HepG2 (cell line): ENCODE data around the gene TUBB3. TPM values are rescaled to one million over a fixed set of nuclear protein-coding genes. Genes with fewer than 3 reads are reported as not detected.

Source experiments
- ATAC-seq: fragments of 200-7000 bp; cut with Tn5 transposase; 3 replicates; pipeline ENCODE4 v1.9.1; 2020; ENCODE audit warnings: mild to moderate bottlenecking, moderate library complexity
- BruUV-seq: library from RNA; stranded (reverse); fragments of 400-500 nt; replicated peaks from 2 replicates; lab custom pipeline; 2021; lab: Mats Ljungman, UMichigan
- CTCF ChIA-PET: fragments of 300-600 bp; formaldehyde crosslinking; extraction: SDS; loops from one replicate; lab custom pipeline; 2021; ENCODE audit warnings: low total read pairs, inconsistent platforms, low intra/inter-chr PET ratio; lab: Yijun Ruan, JAX
- POLR2A ChIA-PET: fragments of 350-600 bp; sonication (Branson Sonifier 250); formaldehyde crosslinking; loops from one replicate; lab custom pipeline; 2020; ENCODE audit warnings: antibody characterized with exemption, inconsistent platforms; lab: Yijun Ruan, JAX
- DNase-seq: peaks from one replicate; pipeline ENCODE4 v3.0.0-alpha.2; 2015; ENCODE audit warnings: low spot score
- FAIRE-seq: peaks from 3 replicates; lab custom pipeline; 2011; peaks lifted over from hg19 to GRCh38; lab: Jason Lieb, UNC
- H2AFZ ChIP-seq: one replicate; pipeline ENCODE4 v1.6.1; 2011; ENCODE audit warnings: low read length, inconsistent platforms
- H3K27ac ChIP-seq: fragments of 300-600 bp; 3 replicates; pipeline ENCODE4 v1.8.0; 2011; ENCODE audit warnings: mixed run types, mild to moderate bottlenecking, mixed read lengths, low read length, inconsistent platforms; ENCODE audit not compliant: insufficient read depth; ENCODE audit errors: extremely low read length
- H3K27me3 ChIP-seq, 2 experiments: fragments of 200-600 bp in 1 of 2; 2 replicates in 1 of 2; 3 replicates in 1 of 2; pipeline versions ENCODE4 v1.6.0 to v1.8.0; 2011; ENCODE audit warnings: low read length in 2 of 2, mild to moderate bottlenecking in 2 of 2, moderate library complexity in 2 of 2, inconsistent platforms in 1 of 2; ENCODE audit not compliant: insufficient read depth in 2 of 2, control insufficient read depth in 1 of 2
- H3K36me3 ChIP-seq, 2 experiments: fragments of 200-600 bp in 1 of 2; replicated peaks in 1 of 2; 2 replicates in 1 of 2; 3 replicates in 1 of 2; pipeline versions ENCODE4 v1.5.1 to v1.8.0; 2011; ENCODE audit warnings: low read length in 2 of 2, inconsistent platforms in 1 of 2; ENCODE audit not compliant: insufficient read depth in 2 of 2, control insufficient read depth in 1 of 2
- H3K4me1 ChIP-seq: 2 replicates; pipeline ENCODE4 v1.5.1; 2012; ENCODE audit warnings: low read length, inconsistent platforms; ENCODE audit not compliant: insufficient read depth
- H3K4me2 ChIP-seq: 2 replicates; pipeline ENCODE4 v1.6.0; 2011; ENCODE audit warnings: low read depth, low read length, inconsistent platforms
- H3K4me3 ChIP-seq, 3 experiments: fragments of 200-600 bp in 1 of 3; sonication (generic), shearing (Covaris generic) in 1 of 3; replicated peaks in 1 of 3; 2 replicates each; pipeline ENCODE4 v1.5.1; 2011 to 2016; ENCODE audit warnings: low read length in 3 of 3, inconsistent platforms in 2 of 3, low read depth in 2 of 3, mild to moderate bottlenecking in 2 of 3, control low read depth in 1 of 3, mixed read lengths in 1 of 3; ENCODE audit not compliant: insufficient read depth in 1 of 3
- H3K79me2 ChIP-seq: one replicate; pipeline ENCODE4 v1.6.1; 2011; ENCODE audit warnings: low read length, inconsistent platforms; ENCODE audit not compliant: insufficient read depth
- H3K9ac ChIP-seq: 2 replicates; pipeline ENCODE4 v1.6.0; 2011; ENCODE audit warnings: mild to moderate bottlenecking, low read depth, low read length, inconsistent platforms; ENCODE audit not compliant: insufficient read depth
- H3K9me3 ChIP-seq: 2 replicates; pipeline ENCODE4 v1.5.1; 2012; ENCODE audit warnings: mild to moderate bottlenecking, low read length
- H4K20me1 ChIP-seq: 2 replicates; pipeline ENCODE4 v1.6.0; 2011; ENCODE audit warnings: inconsistent platforms, mild to moderate bottlenecking, low read length, moderate library complexity; ENCODE audit not compliant: insufficient read depth
- AKAP8 ChIP-seq: sonication (generic); formaldehyde crosslinking; IDR thresholded peaks from 2 replicates; pipeline ENCODE4 v1.5.1; 2020; ENCODE audit warnings: mild to moderate bottlenecking, missing genetic modification reagents
- ATRX ChIP-seq: sonication (generic); formaldehyde crosslinking; IDR thresholded peaks from 2 replicates; pipeline ENCODE4 v1.4.0; 2020; ENCODE audit warnings: missing genetic modification reagents, borderline replicate concordance
- CAMTA2 ChIP-seq: sonication (generic); formaldehyde crosslinking; IDR thresholded peaks from 2 replicates; pipeline ENCODE4 v1.4.0; 2020; ENCODE audit warnings: mild to moderate bottlenecking, missing genetic modification reagents, borderline replicate concordance
- HDAC6 ChIP-seq: fragments of 200-600 bp; sonication (generic); IDR thresholded peaks from 2 replicates; pipeline ENCODE4 v1.7.0; 2017; ENCODE audit warnings: mild to moderate bottlenecking, antibody characterized with exemption, low read length, low read depth
- HNRNPH1 ChIP-seq: fragments of 200-400 bp; formaldehyde crosslinking; optimal IDR thresholded peaks from 2 replicates; pipeline ENCODE3; 2017; ENCODE audit warnings: mild to moderate bottlenecking, low read depth, low read length
- KDM1A ChIP-seq: IDR thresholded peaks from 2 replicates; pipeline ENCODE4 v1.6.1; 2016; ENCODE audit warnings: missing compliant biosample characterization
- PHF5A ChIP-seq: IDR thresholded peaks from one replicate; pipeline ENCODE4 v1.6.1; 2018; ENCODE audit warnings: low read depth, missing genetic modification reagents; ENCODE audit not compliant: unreplicated experiment
- POLR2AphosphoS2 ChIP-seq: IDR thresholded peaks from 2 replicates; pipeline ENCODE4 v1.6.1; 2011; ENCODE audit warnings: low read depth, low read length, improper control_type of control experiment
- RORA ChIP-seq: sonication (generic); formaldehyde crosslinking; IDR thresholded peaks from 2 replicates; pipeline ENCODE4 v1.5.0; 2020; ENCODE audit warnings: mild to moderate bottlenecking, missing genetic modification reagents, moderate library complexity
- SIX4 ChIP-seq: sonication (generic); formaldehyde crosslinking; IDR thresholded peaks from 2 replicates; pipeline ENCODE4 v1.4.0; 2020; ENCODE audit warnings: missing genetic modification reagents
- TCF12 ChIP-seq, 2 experiments: fragments of 450-650 bp in 1 of 2; sonication (generic) in 1 of 2; formaldehyde crosslinking in 1 of 2; IDR thresholded peaks; 2 replicates each; pipeline versions ENCODE4 v1.6.1 to v1.8.0; 2017 to 2022; ENCODE audit warnings: antibody characterized with exemption in 1 of 2, mild to moderate bottlenecking in 1 of 2, missing genetic modification reagents in 1 of 2, moderate library complexity in 1 of 2
- ZNF12 ChIP-seq: sonication (generic); formaldehyde crosslinking; IDR thresholded peaks from 2 replicates; pipeline ENCODE4 v1.5.0; 2020; ENCODE audit warnings: missing genetic modification reagents
- ZNF564 ChIP-seq: sonication (generic); formaldehyde crosslinking; IDR thresholded peaks from 2 replicates; pipeline ENCODE4 v1.8.1; 2023; ENCODE audit warnings: mild to moderate bottlenecking, missing genetic modification reagents
- ZNF598 ChIP-seq: sonication (generic); formaldehyde crosslinking; IDR thresholded peaks from 2 replicates; pipeline ENCODE4 v1.5.1; 2020; ENCODE audit warnings: mild to moderate bottlenecking, missing genetic modification reagents, borderline replicate concordance
- ZNF629 ChIP-seq: sonication (generic); formaldehyde crosslinking; conservative IDR thresholded peaks from 2 replicates; pipeline ENCODE4 v1.5.0; 2020; ENCODE audit warnings: missing genetic modification reagents
- ZNF746 ChIP-seq: sonication (generic); formaldehyde crosslinking; IDR thresholded peaks from 2 replicates; pipeline ENCODE4 v1.8.0; 2022; ENCODE audit warnings: mild to moderate bottlenecking, missing genetic modification reagents
- ZSCAN25 ChIP-seq: sonication (generic); formaldehyde crosslinking; IDR thresholded peaks from 2 replicates; pipeline ENCODE4 v1.8.0; 2022; ENCODE audit warnings: mild to moderate bottlenecking, missing genetic modification reagents
- ZUFSP ChIP-seq: sonication (generic); formaldehyde crosslinking; IDR thresholded peaks from 2 replicates; pipeline ENCODE4 v1.9.0; 2021; ENCODE audit warnings: missing genetic modification reagents, mild to moderate bottlenecking, borderline replicate concordance
- WGBS: methylation state at CpG from one replicate; pipeline ENCODE4 v1.1.6; 2017; ENCODE audit warnings: low lambda C conversion rate; 5-methylcytosine and 5-hydroxymethylcytosine counted together
- in situ Hi-C: cut with HindIII; loops from 2 replicates; pipeline ENCODE4 v1.10.0; 2017; ENCODE audit warnings: low pct_unique_long_range_greater_than_20kb; ENCODE audit not compliant: extremely low pct_ligation_motif_present
- intact Hi-C: fragments of 100-400 bp; cut with micrococcal nuclease; formaldehyde crosslinking; loops from one replicate; pipeline ENCODE4 v1.10.0; 2022; ENCODE audit not compliant: unreplicated experiment
- polyA plus RNA-seq, 8 experiments: library from polyadenylated mRNA; depleted of rRNA in 3 of 8; stranded (reverse) in 7 of 8; unstranded in 1 of 8; fragments of >200 nt; fragmentation: Illumina TruSeq in 4 of 8; extraction: Trizol in 4 of 8; gene quantifications; 2 replicates each; pipeline versions ENCODE4 v1.2.1 to v1.2.3, GENCODE V29; 2011 to 2016; ENCODE audit warnings: low read depth in 4 of 8, missing spikeins in 1 of 8, mixed read lengths in 1 of 8; ENCODE audit not compliant: insufficient read depth in 1 of 8
- total RNA-seq, 5 experiments: library from RNA; depleted of rRNA; stranded (reverse); fragments of >200 nt; fragmentation: Illumina TruSeq; extraction: Trizol; gene quantifications; 2 replicates each; pipeline ENCODE4 v1.2.3, GENCODE V29; 2016; ENCODE audit warnings: low read depth in 1 of 5
- TF ChIP-seq, protein P1 (sequence below): sonication (generic); formaldehyde crosslinking; IDR thresholded peaks from 2 replicates; pipeline ENCODE4 v1.4.0; 2020; ENCODE audit warnings: missing genetic modification reagents
- TF ChIP-seq, protein P2 (sequence below): sonication (generic); formaldehyde crosslinking; IDR thresholded peaks from 2 replicates; pipeline ENCODE4 v1.4.0; 2020; ENCODE audit warnings: missing genetic modification reagents

Gene TUBB3
- total and polyA plus RNA-seq, 2 of the 13 experiments (the other 11 are each of a cell fraction or from before 2014, with no cell fraction given) = 110 to 185 TPM

- ATAC-seq = peak; percentile 9
- peaks cover 45% of the 10 kb centered on the region for H3K4me1 ChIP-seq
- no peak for FAIRE-seq
- BruUV-seq = TSS peak; percentile 55
- 0 out of 5 replicates have a peak, but pooled peaks cover 0 to 2% of the 10 kb centered on the region in 2 experiments for H3K36me3 ChIP-seq
- H3K9ac ChIP-seq = peak overlapping the region; percentile 78
- in situ Hi-C loops (loop anchor here (5.0 kb wide), 1 partner anchor 99 kb away; no protein-coding TSS in a partner anchor), intact Hi-C loops (loop anchor here (5.0 kb wide), 1 partner anchor 99 kb away; no protein-coding TSS in a partner anchor)
- CTCF ChIA-PET = no interaction called here
- no peaks in the 10 kb centered on the region; a peak in 1 of 5 replicates for H3K27me3 ChIP-seq
- H3K4me3 ChIP-seq = peak overlapping the region; percentile 74 to 90 (median 81)
- peak; percentile 56 for DNase-seq
- H3K4me2 ChIP-seq = peak overlapping the region; percentile 98
- 0% methylated on average over 1 of the region's 41 CpGs for WGBS
- H3K27ac ChIP-seq = no peak overlapping the region
- no peaks in the 10 kb centered on the region for H3K9me3 ChIP-seq
- H4K20me1 ChIP-seq = peaks cover 40% of the 10 kb centered on the region
- no peak overlapping the region for H2AFZ ChIP-seq
- POLR2A ChIA-PET = interaction anchor here (0.6 to 4.8 kb wide), 13 partner anchors 8 to 108 kb away, joined by 3 to 86 read pairs (median 13); partner anchors contain the start of genes DBNDD1, DEF8 and TCF25
- peaks cover 40% of the 10 kb centered on the region for H3K79me2 ChIP-seq
- TF ChIP-seq KDM1A (CRISPR knock-in tag) = no peak
- no peak for TF ChIP-seq ZSCAN25
- TF ChIP-seq CAMTA2 (CRISPR knock-in tag) = no peak
- 0 out of 2 replicates have a peak, but pooled peaks have one; percentile 6 for TF ChIP-seq ZNF629 (CRISPR knock-in tag)
- TF ChIP-seq SIX4 (CRISPR knock-in tag) = no peak
- no peak for TF ChIP-seq AKAP8 (CRISPR knock-in tag)
- TF ChIP-seq, protein P1, sequence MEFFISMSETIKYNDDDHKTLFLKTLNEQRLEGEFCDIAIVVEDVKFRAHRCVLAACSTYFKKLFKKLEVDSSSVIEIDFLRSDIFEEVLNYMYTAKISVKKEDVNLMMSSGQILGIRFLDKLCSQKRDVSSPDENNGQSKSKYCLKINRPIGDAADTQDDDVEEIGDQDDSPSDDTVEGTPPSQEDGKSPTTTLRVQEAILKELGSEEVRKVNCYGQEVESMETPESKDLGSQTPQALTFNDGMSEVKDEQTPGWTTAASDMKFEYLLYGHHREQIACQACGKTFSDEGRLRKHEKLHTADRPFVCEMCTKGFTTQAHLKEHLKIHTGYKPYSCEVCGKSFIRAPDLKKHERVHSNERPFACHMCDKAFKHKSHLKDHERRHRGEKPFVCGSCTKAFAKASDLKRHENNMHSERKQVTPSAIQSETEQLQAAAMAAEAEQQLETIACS = no peak
- no peak for TF ChIP-seq TCF12 (IDR thresholded peaks at IDR 0.05)
- TF ChIP-seq TCF12 (CRISPR knock-in tag; IDR thresholded peaks at IDR 0.05) = peak; percentile 15; the same call in 1 of the 2 replicates
- no peak for TF ChIP-seq ZNF598 (CRISPR knock-in tag)
- no peak for TF ChIP-seq RORA
- no peak for TF ChIP-seq POLR2AphosphoS2
- TF ChIP-seq HDAC6 = no peak
- TF ChIP-seq ATRX (CRISPR knock-in tag) = no peak
- TF ChIP-seq ZNF12 = no peak
- no peak; the same call in 1 of the 2 replicates for TF ChIP-seq ZNF564
- TF ChIP-seq HNRNPH1 = no peak
- TF ChIP-seq ZNF746 (CRISPR knock-in tag) = no peak
- TF ChIP-seq, protein P2, sequence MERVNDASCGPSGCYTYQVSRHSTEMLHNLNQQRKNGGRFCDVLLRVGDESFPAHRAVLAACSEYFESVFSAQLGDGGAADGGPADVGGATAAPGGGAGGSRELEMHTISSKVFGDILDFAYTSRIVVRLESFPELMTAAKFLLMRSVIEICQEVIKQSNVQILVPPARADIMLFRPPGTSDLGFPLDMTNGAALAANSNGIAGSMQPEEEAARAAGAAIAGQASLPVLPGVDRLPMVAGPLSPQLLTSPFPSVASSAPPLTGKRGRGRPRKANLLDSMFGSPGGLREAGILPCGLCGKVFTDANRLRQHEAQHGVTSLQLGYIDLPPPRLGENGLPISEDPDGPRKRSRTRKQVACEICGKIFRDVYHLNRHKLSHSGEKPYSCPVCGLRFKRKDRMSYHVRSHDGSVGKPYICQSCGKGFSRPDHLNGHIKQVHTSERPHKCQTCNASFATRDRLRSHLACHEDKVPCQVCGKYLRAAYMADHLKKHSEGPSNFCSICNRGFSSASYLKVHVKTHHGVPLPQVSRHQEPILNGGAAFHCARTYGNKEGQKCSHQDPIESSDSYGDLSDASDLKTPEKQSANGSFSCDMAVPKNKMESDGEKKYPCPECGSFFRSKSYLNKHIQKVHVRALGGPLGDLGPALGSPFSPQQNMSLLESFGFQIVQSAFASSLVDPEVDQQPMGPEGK (CRISPR knock-in tag) = 0 out of 2 replicates have a peak, but pooled peaks have one; percentile 4
- peak; percentile 20 for TF ChIP-seq PHF5A (CRISPR knock-in tag)
- TF ChIP-seq ZUFSP = no peak
These were observed 626 bp downstream of the TUBB3 start for GRCh38 chr16:89923640-89924296.
